MM.1S (cell line): ENCODE measurements around the gene CISH.

Source experiments
- DNase-seq: peaks from one replicate; pipeline ENCODE4 v3.0.0-alpha.2; 2015
- H2AFZ ChIP-seq: fragments of 300-600 bp; sonication (generic); 2 replicates; pipeline ENCODE4 v1.6.0; 2016; ENCODE audit warnings: antibody characterized with exemption, low read length
- H3F3A ChIP-seq: fragments of 300-600 bp; sonication (generic); 2 replicates; pipeline ENCODE4 v1.6.1; 2016; ENCODE audit warnings: mild to moderate bottlenecking, antibody characterized with exemption, low read length, moderate library complexity, mixed read lengths; ENCODE audit not compliant: insufficient read depth
- H3K27ac ChIP-seq: fragments of 300-600 bp; sonication (generic); 2 replicates; pipeline ENCODE4 v1.5.1; 2016; ENCODE audit warnings: mild to moderate bottlenecking, low read length
- H3K27me3 ChIP-seq: fragments of 300-600 bp; sonication (generic); replicated peaks from 2 replicates; pipeline ENCODE4 v1.6.0; 2016; ENCODE audit warnings: low read length; ENCODE audit not compliant: insufficient read depth
- H3K36me3 ChIP-seq: fragments of 300-600 bp; sonication (generic); replicated peaks from 2 replicates; pipeline ENCODE4 v1.6.1; 2016; ENCODE audit warnings: mild to moderate bottlenecking, low read length, mixed read lengths; ENCODE audit not compliant: insufficient read depth
- H3K4me1 ChIP-seq: fragments of 300-600 bp; sonication (generic); 2 replicates; pipeline ENCODE4 v1.6.1; 2016; ENCODE audit warnings: low read length, mixed read lengths
- H3K4me2 ChIP-seq: fragments of 300-600 bp; sonication (generic); 2 replicates; pipeline ENCODE4 v1.6.0; 2016; ENCODE audit warnings: low read depth, low read length
- H3K4me3 ChIP-seq: fragments of 300-600 bp; sonication (generic); 2 replicates; pipeline ENCODE4 v1.5.1; 2016; ENCODE audit warnings: low read length, mixed read lengths
- H3K79me2 ChIP-seq: fragments of 300-600 bp; sonication (generic); 2 replicates; pipeline ENCODE4 v1.6.1; 2016; ENCODE audit warnings: mixed run types, low read length, mixed read lengths
- H3K9ac ChIP-seq: fragments of 300-600 bp; sonication (generic); 2 replicates; pipeline ENCODE4 v1.6.1; 2016; ENCODE audit warnings: low read length, mixed read lengths
- H3K9me2 ChIP-seq: fragments of 300-600 bp; sonication (generic); replicated peaks from 2 replicates; pipeline ENCODE4 v1.6.1; 2016; ENCODE audit warnings: mild to moderate bottlenecking, low read length, mixed read lengths; ENCODE audit not compliant: insufficient read depth
- H3K9me3 ChIP-seq: fragments of 300-600 bp; sonication (generic); replicated peaks from 2 replicates; pipeline ENCODE4 v1.6.1; 2016; ENCODE audit warnings: mild to moderate bottlenecking, low read length, mixed read lengths; ENCODE audit not compliant: insufficient read depth
- H4K20me1 ChIP-seq: fragments of 300-600 bp; sonication (generic); 2 replicates; pipeline ENCODE4 v1.6.1; 2016; ENCODE audit warnings: mild to moderate bottlenecking, low read length, moderate library complexity, mixed read lengths; ENCODE audit not compliant: insufficient read depth
- CTCF ChIP-seq: fragments of 300-600 bp; sonication (generic); IDR thresholded peaks from 2 replicates; pipeline ENCODE4 v1.5.1; 2016; ENCODE audit warnings: antibody characterized with exemption, low read length, mixed read lengths
- EZH2 ChIP-seq: fragments of 300-600 bp; sonication (generic); optimal IDR thresholded peaks from 2 replicates; pipeline ENCODE3; 2017; ENCODE audit warnings: low read depth, mild to moderate bottlenecking, antibody characterized with exemption, low read length, mixed read lengths
- EZH2phosphoT487 ChIP-seq: fragments of 300-600 bp; sonication (generic); IDR thresholded peaks from 2 replicates; pipeline ENCODE4 v1.6.1; 2018; ENCODE audit warnings: antibody characterized with exemption, low read length

Gene CISH

GRCh38 chr3:50559702-50560101 lies 51.9 kb downstream of the CISH start:
- Histone ChIP-seq H3K9me3 (no peaks in the 10 kb centered on the region), H2AFZ (no peak overlapping the region), H3K27ac (no peak overlapping the region), H3K36me3 (no peaks in the 10 kb centered on the region), H3K4me1 (no peaks in the 10 kb centered on the region), H3K4me2 (no peak overlapping the region), H3F3A (no peaks in the 10 kb centered on the region), H3K9me2 (no peaks in the 10 kb centered on the region), H3K9ac (no peak overlapping the region), H3K79me2 (no peaks in the 10 kb centered on the region), H3K27me3 (peaks cover 38% of the 10 kb centered on the region), H4K20me1 (no peaks in the 10 kb centered on the region), H3K4me3 (no peak overlapping the region)
- no peak for DNase-seq
- TF ChIP-seq EZH2 (no peak), EZH2phosphoT487 (no peak), CTCF (no peak)

- H3K9ac ChIP-seq = no peak overlapping the region
- no peaks in the 10 kb centered on the region for H3K4me1 ChIP-seq
- no peaks in the 10 kb centered on the region for H4K20me1 ChIP-seq
- no peak overlapping the region for H3K4me2 ChIP-seq
- no peak overlapping the region for H3K4me3 ChIP-seq
- no peaks in the 10 kb centered on the region for H3K36me3 ChIP-seq
- no peaks in the 10 kb centered on the region for H3K9me3 ChIP-seq
- H3F3A ChIP-seq = no peaks in the 10 kb centered on the region
- no peaks in the 10 kb centered on the region for H3K79me2 ChIP-seq
- no peak overlapping the region for H3K27ac ChIP-seq
- DNase-seq = no peak
- peaks cover 38% of the 10 kb centered on the region for H3K27me3 ChIP-seq
- TF ChIP-seq EZH2phosphoT487 (no peak), CTCF (no peak), EZH2 (no peak)
- H3K9me2 ChIP-seq = no peaks in the 10 kb centered on the region
- H2AFZ ChIP-seq = no peak overlapping the region
These were observed 53.7 kb downstream of the CISH start for GRCh38 chr3:50557915-50558314.

GRCh38 chr3:50557106-50557505 lies 54.5 kb downstream of the CISH start:
- Histone ChIP-seq H3K4me1 (no peaks in the 10 kb centered on the region), H3K9ac (no peak overlapping the region), H3K27me3 (peaks cover 46% of the 10 kb centered on the region), H3K36me3 (no peaks in the 10 kb centered on the region), H3F3A (no peaks in the 10 kb centered on the region), H3K27ac (no peak overlapping the region), H3K9me2 (no peaks in the 10 kb centered on the region), H4K20me1 (no peaks in the 10 kb centered on the region), H3K4me3 (no peak overlapping the region), H3K4me2 (no peak overlapping the region), H2AFZ (no peak overlapping the region), H3K79me2 (no peaks in the 10 kb centered on the region), H3K9me3 (no peaks in the 10 kb centered on the region)
- TF ChIP-seq EZH2 (no peak), EZH2phosphoT487 (no peak), CTCF (no peak)
- no peak for DNase-seq
